HG02938 (cell line): ENCODE results near the gene CD226.
"Not testable (repeated sequence)": the region's sequence is repeated elsewhere in the genome, so short reads cannot be mapped to it uniquely, and the experiment has no call there.

ENCODE experiments used
- ATAC-seq: cut with Tn5 transposase; IDR thresholded peaks from one replicate; pipeline ENCODE4 v1.9.1; 2021; ENCODE audit warnings: mild to moderate bottlenecking, moderate library complexity; ENCODE audit not compliant: unreplicated experiment

Gene CD226

DNA sequence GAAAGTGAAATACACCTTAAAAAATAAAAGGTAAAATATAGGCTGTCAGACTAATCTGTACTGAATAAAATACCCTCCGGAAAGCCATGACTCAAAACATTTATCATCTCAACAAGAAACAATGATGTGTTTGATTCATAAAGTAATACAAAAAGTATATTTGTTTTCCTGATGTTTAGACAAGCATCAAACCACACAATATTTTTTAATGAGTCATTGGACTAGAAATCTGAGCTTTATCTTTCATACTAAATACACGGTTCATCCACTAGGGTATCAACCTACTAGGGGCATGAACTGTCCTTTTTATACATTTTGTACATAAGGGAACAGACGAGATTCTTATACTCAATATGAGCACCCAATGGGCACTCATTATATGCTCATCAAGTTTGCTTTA, 31.3 kb downstream of the CD226 start:
- no peak for ATAC-seq

DNA sequence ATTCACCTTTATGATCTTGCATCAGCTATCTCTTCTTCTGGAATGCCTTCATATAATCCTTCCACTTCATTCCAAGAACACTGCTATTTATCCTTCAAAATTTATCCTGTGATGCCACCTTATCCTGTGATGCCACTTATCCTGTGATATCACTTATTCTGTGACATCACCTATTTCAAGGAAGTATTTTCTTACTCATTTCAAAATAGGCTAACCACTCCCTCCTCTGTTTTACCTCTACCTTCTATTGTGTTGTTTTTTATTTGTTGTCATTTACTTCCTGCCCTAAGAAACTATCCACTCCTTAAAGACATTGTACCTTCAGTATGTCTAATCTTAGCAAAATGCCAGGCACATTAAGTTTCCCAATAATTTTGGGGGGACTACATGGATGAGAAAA, 38.8 kb downstream of the CD226 start:
- no peak for ATAC-seq

DNA sequence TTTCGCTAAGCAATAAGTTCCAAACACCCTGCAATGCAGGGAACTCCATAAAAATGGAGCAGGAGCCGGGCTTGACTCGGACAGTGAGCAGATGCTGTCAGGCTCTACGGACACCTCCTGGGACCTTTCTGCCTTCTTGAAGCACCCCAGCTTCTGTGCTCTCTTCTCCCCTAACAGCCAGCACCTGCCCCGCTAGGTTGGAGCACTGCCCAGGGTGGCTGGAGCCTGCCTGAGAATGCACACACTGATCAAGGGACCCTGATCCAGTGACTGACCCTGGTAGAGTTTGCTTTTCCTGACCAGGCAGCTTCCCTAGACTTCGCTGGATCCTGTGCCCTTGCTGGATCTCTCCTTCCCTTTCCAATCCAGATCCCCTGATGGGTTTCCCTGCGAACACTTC, 40.9 kb downstream of the CD226 start:
- ATAC-seq: no peak

DNA sequence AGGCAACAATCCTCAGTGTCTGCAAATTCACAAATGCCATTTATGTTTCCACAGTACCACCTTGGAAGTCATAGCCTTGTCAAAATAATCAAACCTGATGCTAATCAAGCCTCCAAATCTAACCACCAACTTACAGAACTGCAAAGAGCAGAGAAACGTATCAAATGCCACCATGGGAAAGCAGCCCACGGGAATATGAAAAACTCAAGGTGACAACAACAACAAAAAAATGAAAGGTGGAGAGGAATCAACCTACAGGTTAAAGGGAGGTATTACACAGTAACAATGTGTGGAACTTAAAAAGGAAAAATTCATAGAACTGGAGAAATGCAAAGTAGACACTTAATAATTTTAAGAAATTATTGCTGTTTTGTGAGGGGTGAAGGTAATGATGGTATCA, 46.7 kb downstream of the CD226 start:
- no peak for ATAC-seq

DNA sequence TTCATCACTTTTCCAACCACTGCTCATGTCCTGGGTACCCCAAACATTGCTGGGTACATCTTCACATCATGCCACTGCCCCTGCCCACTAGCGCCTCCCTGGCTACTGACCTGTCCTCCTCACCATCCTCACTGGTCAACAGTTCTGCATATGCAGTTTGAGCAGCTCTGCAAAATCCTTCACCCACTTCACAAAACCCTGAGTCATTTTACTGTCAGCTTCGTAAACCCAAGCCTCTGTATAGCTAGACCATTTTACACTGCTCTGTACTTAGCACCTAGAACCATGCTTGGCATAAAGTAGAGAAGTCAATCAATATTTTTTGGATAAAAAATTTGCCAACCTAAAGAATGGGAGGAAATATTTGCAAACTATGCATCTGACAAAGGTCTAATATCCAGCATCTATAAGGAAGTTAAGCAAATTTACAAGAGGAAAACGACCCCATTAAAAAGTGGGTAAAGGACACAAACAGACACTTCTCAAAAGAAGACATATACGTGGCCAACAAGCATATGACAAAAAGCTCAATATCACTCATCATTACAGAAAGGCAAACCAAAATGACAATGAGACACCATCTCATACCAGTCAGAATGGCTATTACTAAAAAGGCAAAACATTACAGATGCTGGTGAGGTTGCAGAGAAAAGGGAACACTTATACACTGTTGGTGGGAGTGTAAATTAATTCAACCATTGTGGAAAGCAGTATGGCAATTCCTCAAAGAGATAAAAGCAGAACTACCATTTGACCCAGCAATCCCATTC, 48.3 kb downstream of the CD226 start:
- ATAC-seq: not testable (repeated sequence)

DNA sequence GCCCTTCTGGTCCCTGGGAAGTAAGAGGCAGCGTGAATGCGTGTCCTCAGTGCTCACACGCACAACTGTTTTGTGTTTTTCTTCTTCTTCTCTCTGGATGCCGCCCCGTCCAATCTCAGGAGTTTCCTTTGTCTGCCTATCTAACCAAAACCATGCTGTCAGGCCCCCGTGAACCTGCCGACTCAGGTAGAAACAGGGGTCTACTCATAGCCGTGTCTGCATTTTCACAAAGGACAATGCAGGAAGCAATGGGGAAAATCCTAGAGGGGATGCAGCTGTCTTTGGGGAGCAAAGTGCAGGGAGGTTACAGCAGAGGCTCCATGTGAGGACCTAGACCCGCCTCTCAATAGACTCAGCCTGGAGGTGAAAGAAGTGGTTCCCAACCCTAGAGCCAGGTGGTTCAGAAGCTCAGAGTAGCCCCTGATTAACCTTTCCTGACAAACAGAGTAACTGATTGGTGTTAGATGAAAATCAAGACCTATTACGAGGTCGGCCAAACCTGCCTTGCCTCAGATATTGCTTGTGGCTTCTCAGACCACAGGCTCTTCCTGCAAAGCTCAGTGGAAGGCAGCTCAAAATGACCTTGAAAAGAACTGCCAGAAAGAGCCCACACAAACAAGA, 49.3 kb downstream of the CD226 start:
- peak; percentile 39 for ATAC-seq

DNA sequence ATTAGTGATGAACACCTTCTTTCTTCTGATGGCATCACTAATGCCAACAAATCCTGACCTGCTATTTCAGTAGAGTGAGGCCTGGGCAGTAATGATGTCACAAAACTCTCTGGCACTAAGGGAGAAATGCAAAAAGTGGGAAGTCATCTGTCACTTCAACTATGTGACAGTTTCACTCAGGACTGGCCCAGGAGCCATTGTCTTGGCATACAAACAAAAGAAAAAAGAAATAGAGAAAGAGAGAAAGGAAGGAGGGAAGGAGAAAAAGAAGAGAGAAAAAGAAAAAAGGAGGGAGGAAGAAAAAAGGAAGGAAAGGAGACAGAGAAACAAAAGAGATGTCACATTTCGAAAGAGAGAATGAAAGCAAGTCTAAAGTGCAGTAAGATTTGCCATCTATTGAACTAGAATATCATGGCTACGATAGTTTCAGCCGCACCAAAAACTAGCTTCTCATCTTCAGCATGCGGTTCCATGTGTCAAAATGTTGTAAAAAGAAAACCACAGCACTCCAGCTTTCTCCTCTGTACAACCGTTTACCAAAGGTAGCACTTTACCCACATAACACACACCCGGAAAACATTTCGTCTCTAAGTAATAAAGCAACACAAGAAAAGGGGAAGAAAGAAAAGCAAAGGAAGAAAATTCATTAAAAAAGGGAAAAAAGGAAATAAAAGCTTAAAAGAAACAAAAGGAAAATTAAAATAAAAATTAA, 50.1 kb downstream of the CD226 start:
- peak; percentile 45 for ATAC-seq

DNA sequence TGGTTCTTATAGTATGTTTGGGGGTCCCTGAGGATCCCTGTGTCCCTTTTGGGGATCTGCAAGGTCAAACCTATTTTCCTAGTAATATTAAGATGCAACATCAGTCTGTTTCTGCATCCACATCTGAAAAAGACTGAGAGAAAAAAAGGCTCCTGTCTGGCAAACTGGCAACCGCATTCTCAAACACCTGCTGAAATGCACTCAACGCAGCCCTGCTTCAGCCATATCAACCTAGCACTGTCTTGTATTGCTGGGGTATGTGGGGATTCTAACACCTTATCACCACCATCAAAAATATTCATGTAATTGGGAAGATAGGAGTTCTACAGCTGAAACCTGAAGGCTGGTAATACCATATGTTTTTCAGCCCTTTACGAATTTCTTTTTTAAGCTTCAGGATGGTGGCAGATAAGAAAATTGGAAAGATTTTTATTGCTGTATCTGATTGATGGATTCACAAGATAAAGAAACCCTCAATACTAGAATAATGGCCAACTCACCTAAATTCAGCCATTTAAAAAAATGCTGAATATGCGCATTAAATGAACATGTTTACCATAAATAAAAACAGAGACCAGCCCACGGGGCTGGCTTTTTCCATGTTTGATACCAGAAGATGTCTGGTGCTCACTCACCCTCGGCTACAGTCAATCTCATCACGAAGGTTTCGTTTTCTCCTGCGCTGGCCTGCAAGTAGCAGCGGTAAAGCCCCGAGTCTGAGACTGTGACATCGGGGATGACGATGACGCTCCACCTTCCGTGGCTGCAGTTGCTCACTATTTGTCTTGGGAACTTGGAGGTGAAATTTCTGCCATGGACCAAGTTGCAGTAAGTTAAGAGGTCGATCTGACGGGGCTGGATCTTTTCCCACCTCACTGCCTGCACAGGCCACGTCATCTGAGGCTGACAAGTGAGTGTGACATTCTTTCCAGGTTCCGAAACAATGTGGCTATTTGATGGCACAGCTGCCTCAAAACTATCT, 52.3 kb downstream of the CD226 start:
- ATAC-seq: no peak

DNA sequence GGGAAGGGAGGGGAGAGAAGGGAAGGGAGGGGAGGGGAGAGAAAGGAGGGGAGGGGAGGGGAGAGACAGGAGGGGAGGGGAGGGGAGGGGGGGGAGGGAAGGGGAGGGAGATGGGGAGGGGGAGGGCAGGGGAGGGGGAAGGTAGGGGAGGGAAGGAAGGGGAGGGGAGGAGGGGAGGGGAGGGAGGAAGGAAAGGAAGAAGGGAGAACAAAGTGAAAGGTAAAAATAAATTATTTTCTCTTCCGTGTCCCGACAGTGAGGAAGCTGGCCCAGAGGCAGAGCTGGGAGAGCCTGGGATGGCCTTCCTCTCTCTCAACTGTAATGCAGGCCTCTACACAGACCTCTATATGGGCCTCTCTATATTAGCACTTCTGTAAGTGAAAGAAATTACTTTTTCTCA, 53.2 kb downstream of the CD226 start:
- no peak for ATAC-seq

DNA sequence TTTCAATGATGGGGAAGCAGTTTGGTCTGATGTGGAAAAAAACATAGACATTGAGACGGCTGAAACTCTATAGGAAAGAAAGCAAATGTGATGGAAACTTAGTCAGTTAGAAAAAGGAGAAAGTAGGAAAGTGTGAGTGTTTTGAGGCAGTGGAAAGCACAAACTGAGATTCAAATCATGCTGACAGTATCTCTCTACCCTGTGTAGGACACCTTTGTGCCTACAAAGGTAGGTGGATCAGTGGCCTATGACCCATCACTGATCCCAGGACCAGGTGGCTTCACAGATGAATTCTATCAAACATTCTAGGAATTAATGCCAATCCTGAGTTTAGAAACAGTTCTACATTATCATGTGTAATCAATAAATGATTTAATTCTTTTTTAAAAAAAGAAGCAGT, 57.1 kb downstream of the CD226 start:
- ATAC-seq: no peak

DNA sequence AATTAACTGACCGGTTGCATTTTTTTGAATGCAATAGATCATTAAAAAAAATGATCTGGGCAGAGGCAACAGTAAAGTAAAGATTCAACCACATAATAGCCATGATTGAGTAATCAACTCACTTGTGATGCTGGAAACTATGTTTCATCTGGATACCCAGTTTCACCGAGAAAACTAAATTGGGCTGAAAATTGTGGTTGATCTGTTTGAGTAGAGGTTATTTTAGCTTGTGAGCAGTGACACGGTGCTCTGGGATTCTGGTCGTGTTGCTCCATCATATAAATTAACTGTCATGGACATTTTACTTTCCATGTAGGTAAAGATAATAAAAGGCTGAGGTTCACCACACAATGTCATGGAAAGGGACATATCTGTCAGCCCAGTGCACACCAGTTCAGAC, 58.7 kb downstream of the CD226 start:
- ATAC-seq: no peak

DNA sequence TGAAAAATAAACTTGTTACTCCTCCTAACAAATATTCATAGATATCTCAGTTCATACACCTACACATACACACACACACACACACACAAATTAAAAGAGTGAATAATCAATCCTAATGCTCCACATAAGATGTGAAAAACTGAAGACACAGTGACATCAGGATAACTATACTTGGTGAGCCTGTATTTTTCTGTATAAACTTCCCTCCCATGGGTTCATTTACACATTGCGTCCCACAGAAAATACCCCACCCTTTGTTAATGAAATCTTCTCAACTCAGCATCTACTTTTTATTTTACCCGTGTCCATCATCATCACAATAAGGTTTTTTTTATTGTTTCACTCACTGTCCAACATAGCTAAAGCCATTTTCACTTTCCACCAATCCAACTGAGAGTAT, 60.4 kb downstream of the CD226 start:
- ATAC-seq: no peak

DNA sequence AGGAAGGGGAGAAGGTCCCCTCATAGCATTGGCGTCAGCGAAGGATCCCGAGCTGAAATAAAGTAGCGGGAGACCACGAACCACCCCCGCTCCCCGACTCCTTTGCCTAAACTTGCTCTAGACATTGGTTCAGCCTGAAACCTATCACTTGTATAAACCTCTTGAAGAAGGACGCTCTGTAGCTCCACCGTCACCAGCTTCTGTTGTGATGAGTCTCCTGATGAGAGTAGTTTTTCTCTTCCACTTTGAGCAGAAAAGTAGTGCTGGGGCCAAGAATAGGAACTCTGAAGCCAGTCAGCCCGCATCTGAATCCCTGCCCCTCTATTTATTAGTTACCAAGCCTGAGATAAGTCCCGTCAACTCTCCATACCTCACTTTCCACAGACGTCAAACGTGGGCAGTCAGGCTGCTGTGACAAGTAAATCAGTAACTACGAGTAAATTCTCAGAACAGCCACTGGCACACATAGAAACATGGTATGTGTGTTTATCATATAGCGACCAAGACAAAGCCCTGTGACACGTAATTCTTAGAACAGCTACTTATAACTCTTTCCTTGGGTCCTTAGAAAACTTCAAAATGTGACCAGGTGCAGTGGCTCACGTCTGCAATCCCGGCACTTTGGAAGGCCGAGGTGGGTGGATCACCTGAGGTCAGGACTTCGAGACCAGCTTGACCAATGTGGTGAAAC, 61.7 kb downstream of the CD226 start:
- peak; percentile 80 for ATAC-seq

DNA sequence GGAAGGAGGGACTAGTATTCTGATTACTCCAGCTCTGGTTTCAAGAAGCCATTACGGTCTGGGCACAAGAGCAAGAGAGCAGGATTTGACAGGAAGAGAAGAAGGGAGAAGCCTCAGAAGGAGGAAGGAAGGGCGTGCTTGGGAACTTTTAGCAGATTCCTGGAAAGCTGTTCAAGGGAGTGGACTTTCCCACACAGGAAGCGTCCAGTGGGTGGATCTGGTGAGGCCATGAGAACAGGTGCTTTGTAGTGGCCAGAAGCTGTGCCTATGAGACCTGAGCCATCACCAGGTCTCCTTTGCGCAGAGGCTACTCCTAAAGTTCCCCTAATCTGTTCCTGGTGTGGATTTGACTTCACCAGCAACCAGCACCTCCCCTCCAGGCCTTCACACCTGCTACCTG, 62.3 kb downstream of the CD226 start:
- ATAC-seq: no peak

DNA sequence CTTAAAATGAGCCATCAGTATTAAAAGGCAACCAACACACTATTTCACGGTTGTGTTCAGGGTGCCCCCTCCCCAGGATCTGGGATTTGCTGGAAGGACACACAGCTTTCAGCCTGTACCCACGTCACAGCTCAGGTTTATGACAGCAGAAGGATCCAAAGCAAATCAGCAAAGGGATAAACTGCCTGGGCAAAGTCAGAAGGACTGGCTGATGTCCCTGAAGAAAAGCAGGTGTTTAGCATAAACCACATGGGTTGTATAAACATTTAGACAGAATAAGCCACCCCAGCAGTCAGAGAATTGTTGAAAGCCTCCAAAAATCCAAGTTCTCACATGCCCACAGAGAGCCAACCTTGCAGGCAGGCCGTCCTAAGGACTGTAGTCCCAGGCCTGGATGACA, 63.9 kb downstream of the CD226 start:
- no peak for ATAC-seq

DNA sequence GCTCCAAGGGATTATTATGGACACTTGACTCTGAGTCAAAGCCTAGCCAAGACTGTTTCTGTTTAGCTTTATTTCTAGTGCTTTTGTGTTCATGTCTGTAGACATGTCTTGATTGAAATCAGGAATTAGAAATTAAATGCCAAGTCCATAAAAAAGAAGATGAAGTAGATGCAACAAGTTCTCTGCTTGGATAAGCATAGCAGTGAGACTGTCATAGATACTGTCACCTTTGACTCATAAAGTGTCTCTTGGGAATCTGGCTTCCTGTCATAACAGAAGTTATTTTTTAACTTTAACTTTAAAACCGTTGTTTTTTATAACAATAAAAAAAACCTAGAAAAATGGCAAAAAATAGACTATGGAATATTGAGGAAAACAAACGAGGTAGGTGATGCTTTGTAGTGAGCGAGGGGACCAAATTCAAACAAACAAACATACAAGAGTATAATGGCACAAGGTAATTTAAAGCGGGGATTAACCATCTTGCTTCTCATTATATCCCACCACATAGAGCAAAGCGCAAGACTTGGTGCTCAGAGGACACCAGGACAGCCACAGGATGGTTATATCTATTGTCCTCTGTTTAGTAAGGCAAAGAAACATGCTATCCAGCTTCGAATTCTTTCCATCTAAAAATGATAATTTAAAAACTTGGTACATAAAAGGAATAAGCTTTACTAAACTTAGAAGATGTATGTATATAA, 64.6 kb downstream of the CD226 start:
- ATAC-seq: peak; percentile 46

DNA sequence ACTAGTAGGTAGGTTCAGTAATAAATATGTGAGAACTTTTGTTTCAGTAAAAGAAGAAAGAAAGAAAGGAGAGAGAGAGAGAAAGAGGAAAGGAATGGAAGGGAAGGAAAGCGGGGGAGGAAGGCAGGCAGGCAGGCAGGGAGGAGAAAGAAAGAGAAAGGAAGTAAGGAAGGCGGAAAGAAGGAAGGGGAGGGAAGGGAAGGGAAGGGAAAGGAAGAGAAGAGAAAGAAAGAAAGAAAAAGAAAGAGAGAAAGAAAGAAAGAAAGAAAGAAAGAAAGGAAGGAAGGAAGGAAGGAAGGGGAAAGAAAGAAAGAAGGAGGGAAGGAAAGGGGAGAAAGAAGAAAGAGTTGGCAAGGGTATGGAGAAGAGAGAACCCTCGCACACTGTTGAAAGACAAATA, 67.6 kb downstream of the CD226 start:
- no peak for ATAC-seq

DNA sequence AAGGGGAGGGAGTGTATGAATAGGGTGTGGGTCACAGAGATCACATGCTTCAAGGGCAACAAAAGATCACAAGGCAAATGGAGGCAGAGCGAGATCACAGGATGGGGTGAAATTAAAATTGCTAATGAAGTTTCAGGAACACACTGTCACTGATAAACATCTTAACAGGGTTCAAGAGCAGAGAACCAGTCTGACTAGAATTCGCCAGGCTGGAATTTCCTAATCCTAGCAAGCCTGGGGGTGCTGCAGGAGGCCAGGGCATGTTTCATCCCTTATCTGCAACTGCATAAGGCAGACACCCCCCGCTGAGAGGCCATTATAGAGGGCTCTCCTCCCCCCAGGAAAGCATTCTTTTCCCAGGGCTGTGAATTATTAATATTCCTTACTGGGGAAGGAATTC, 68.6 kb downstream of the CD226 start:
- ATAC-seq: not testable (repeated sequence)

DNA sequence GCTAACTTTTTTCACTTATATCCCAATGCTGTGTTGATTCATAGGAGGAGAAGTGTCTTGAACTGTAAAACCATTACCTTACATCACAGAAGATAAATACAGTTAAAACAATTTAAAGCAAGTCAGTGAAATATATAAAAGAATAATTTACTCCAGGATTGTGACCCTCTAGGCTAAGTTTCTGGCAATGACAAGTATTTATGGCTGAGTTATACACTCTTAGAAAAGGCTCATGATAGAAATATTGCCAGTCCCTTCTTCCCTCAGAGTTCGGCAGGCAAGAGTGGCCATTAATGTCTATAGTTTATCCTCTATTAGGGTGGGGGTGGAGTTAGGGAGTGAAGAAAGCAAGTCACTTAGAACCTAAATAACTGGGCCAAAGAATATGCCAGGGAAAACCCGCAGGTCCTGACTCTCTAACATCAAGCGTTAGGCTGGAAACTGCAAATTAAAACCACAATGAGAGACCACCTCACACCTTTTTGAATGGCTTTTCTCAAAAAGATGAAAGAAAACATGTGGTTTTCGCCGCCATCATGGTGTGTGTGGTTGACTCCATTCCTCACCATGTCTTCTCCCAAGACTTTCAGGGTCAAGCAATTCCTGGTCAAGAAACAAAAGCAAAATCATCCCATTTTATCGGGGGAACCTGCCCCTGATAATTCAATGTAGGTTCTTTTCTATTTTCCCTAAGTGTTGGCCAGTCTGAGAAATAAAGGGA, 69.3 kb downstream of the CD226 start:
- no peak for ATAC-seq
